ENCODE results near the gene SLC34A2. TPM values are rescaled to one million over a fixed set of nuclear protein-coding genes. Genes with fewer than 3 reads are reported as not detected.

SLC34A2 gene
- total and polyA plus RNA-seq, 8 donors, result 0.12 to 35.7 (median 0.55) TPM; not detected in 3

DNA sequence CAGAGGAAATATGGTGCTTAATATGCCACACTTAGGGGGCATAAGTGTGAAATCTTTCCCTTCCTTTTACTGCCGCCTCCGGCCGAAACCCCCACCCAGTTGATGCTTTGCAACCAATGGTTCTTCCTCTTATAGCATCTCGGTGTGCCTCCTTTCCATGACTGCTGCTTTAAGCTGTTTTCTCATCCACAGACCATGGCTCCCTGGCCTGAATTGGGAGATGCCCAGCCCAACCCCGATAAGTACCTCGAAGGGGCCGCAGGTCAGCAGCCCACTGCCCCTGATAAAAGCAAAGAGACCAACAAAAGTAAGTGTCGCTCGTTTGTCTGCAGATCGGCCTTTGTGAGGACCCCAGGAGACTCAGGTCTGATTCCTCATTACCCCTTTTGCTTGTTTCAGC, 6.7 kb downstream of the SLC34A2 start:
- peaks cover 0 to 11% (median 0%) of the 10 kb centered on the region in 3 donors for H3K27me3 ChIP-seq
- WGBS, 5 donors, result 82 to 91% (median 86%) methylated on average over 10 of the region's 10 CpGs
- no peaks in the 10 kb centered on the region for H3K4me1 ChIP-seq
- no peak overlapping the region for H3K4me3 ChIP-seq
- TF ChIP-seq CTCF (IDR thresholded peaks at IDR 0.05) (no peak), POLR2AphosphoS5 (IDR thresholded peaks at IDR 0.05) (no peak), POLR2A (IDR thresholded peaks at IDR 0.05) (no peak), EP300 (IDR thresholded peaks at IDR 0.05) (no peak)
- H3K27ac ChIP-seq, result no peak overlapping the region
- H3K9me3 ChIP-seq, result no peaks in the 10 kb centered on the region
- no peak for DNase-seq
- no peaks in the 10 kb centered on the region for H3K36me3 ChIP-seq
- intact Hi-C loops (cut with DNase I; ENCODE audit: low total_unique reads), result no loop called here

- 50 to 69% (median 60%) methylated on average over 8 of the region's 8 CpGs for WGBS, 5 donors
- no peaks in the 10 kb centered on the region for H3K27me3 ChIP-seq
- TF ChIP-seq CTCF (IDR thresholded peaks at IDR 0.05) (no peak), POLR2A (IDR thresholded peaks at IDR 0.05) (no peak), POLR2AphosphoS5 (IDR thresholded peaks at IDR 0.05) (no peak), EP300 (IDR thresholded peaks at IDR 0.05) (no peak)
- DNase-seq, result peak in 1 of 2 donors; percentile 57
- no peak overlapping the region for H3K27ac ChIP-seq
- no peaks in the 10 kb centered on the region for H3K9me3 ChIP-seq
- no peak overlapping the region for H3K4me3 ChIP-seq
- no peaks in the 10 kb centered on the region for H3K4me1 ChIP-seq
- no peaks in the 10 kb centered on the region for H3K36me3 ChIP-seq
- intact Hi-C loops (cut with DNase I; ENCODE audit: low total_unique reads), result no loop called here
Measured at GRCh38 chr4:25663781-25664180, 8.1 kb downstream of the SLC34A2 start.

- WGBS, 5 donors, result 78 to 83% (median 82%) methylated on average over 9 of the region's 9 CpGs
- no peaks in the 10 kb centered on the region for H3K36me3 ChIP-seq
- no peak overlapping the region for H3K4me3 ChIP-seq
- H3K9me3 ChIP-seq, result no peaks in the 10 kb centered on the region
- no peak for DNase-seq
- intact Hi-C loops (cut with DNase I; ENCODE audit: low total_unique reads), result no loop called here
- TF ChIP-seq CTCF (IDR thresholded peaks at IDR 0.05) (no peak), POLR2A (IDR thresholded peaks at IDR 0.05) (no peak), POLR2AphosphoS5 (IDR thresholded peaks at IDR 0.05) (no peak), EP300 (IDR thresholded peaks at IDR 0.05) (no peak)
- no peak overlapping the region for H3K27ac ChIP-seq
- no peaks in the 10 kb centered on the region for H3K27me3 ChIP-seq
- H3K4me1 ChIP-seq, result no peaks in the 10 kb centered on the region
Measured at GRCh38 chr4:25666031-25666630, 10.5 kb downstream of the SLC34A2 start.

GRCh38 chr4:25667931-25668557, 12.4 kb downstream of the SLC34A2 start:
- Histone ChIP-seq H3K36me3 (no peaks in the 10 kb centered on the region), H3K27ac (no peak overlapping the region), H3K27me3 (no peaks in the 10 kb centered on the region), H3K9me3 (no peaks in the 10 kb centered on the region), H3K4me1 (no peaks in the 10 kb centered on the region), H3K4me3 (no peak overlapping the region)
- 66 to 82% (median 80%) methylated on average over 15 of the region's 15 CpGs for WGBS, 5 donors
- DNase-seq, result no peak
- intact Hi-C loops (cut with DNase I; ENCODE audit: low total_unique reads), result no loop called here
- TF ChIP-seq POLR2A (IDR thresholded peaks at IDR 0.05) (no peak), CTCF (IDR thresholded peaks at IDR 0.05) (no peak), POLR2AphosphoS5 (IDR thresholded peaks at IDR 0.05) (no peak), EP300 (IDR thresholded peaks at IDR 0.05) (no peak)

Data from stomach (tissue), 9 donors.